Activated CD8-positive, alpha-beta memory T cell treated with anti-CD3 and anti-CD28 coated beads, Interleukin-2, amount 50 U/mL, for 24 hours (primary cell): ENCODE data around the gene C19orf44.
"Not testable (repeated sequence)": the region's sequence is repeated elsewhere in the genome, so short reads cannot be mapped to it uniquely, and the experiment has no call there.

Experiments
- DNase-seq: peaks from one replicate; pipeline ENCODE4 v3.0.0-alpha.2; 2020; ENCODE audit errors: extremely low read depth

The C19orf44 gene

GRCh38 chr19:16495982-16496612, at the start of gene C19orf44, which contains the start of gene CALR3:
Gene C19orf44 (plus strand): TSS chr19:16496394. CDS start chr19:16500793, 4,399 bp downstream.
Gene CALR3 (minus strand): TSS chr19:16496167. CDS start chr19:16496129, 38 bp downstream.
- peak; percentile 91 for DNase-seq

- no peak for DNase-seq
Observed at GRCh38 chr19:16446724-16447368, 49.3 kb upstream of the C19orf44 start.

- not testable (repeated sequence) for DNase-seq
Observed at GRCh38 chr19:16448872-16449271, 47.3 kb upstream of the C19orf44 start.

GRCh38 chr19:16449330-16449961, 46.7 kb upstream of the C19orf44 start:
- no peak for DNase-seq

GRCh38 chr19:16452325-16452724, 43.9 kb upstream of the C19orf44 start:
- DNase-seq = no peak

- no peak for DNase-seq
Observed at GRCh38 chr19:16454351-16454918, 41.8 kb upstream of the C19orf44 start.

GRCh38 chr19:16455489-16455888, 40.7 kb upstream of the C19orf44 start:
- DNase-seq = no peak

- no peak for DNase-seq
Observed at GRCh38 chr19:16456652-16457194, 39.5 kb upstream of the C19orf44 start.

GRCh38 chr19:16457195-16457953, 38.8 kb upstream of the C19orf44 start:
- no peak for DNase-seq

GRCh38 chr19:16457954-16458331, 38.3 kb upstream of the C19orf44 start:
- no peak for DNase-seq

GRCh38 chr19:16458391-16459341, 37.5 kb upstream of the C19orf44 start:
- no peak for DNase-seq

- DNase-seq = no peak
Observed at GRCh38 chr19:16459680-16460079, 36.5 kb upstream of the C19orf44 start.

- DNase-seq = no peak
Observed at GRCh38 chr19:16460454-16460853, 35.7 kb upstream of the C19orf44 start.

- no peak for DNase-seq
Observed at GRCh38 chr19:16461630-16462051, 34.6 kb upstream of the C19orf44 start.

GRCh38 chr19:16462757-16463250, 33.4 kb upstream of the C19orf44 start:
- no peak for DNase-seq

- no peak for DNase-seq
Observed at GRCh38 chr19:16463341-16463990, 32.7 kb upstream of the C19orf44 start.

GRCh38 chr19:16463991-16464575, 32.1 kb upstream of the C19orf44 start:
- no peak for DNase-seq

- no peak for DNase-seq
Observed at GRCh38 chr19:16465239-16465638, 31.0 kb upstream of the C19orf44 start.

GRCh38 chr19:16466802-16467427, 29.3 kb upstream of the C19orf44 start:
- not testable (repeated sequence) for DNase-seq
